WTC11 (cell line): Measurements from ENCODE around the gene TMEM272.

Experiments used
- CREM ChIP-seq: sonication (generic); formaldehyde crosslinking; IDR thresholded peaks from 2 replicates; pipeline ENCODE4 v1.8.1; 2022; ENCODE audit warnings: mild to moderate bottlenecking, missing genetic modification reagents, moderate library complexity
- CTCF ChIP-seq: fragments of 200-600 bp; IDR thresholded peaks from 2 replicates; pipeline ENCODE4 v1.8.0; 2022; ENCODE audit warnings: antibody characterized with exemption
- ETV6 ChIP-seq: sonication (generic); formaldehyde crosslinking; IDR thresholded peaks from 2 replicates; pipeline ENCODE4 v1.8.1; 2022; ENCODE audit warnings: mild to moderate bottlenecking, missing genetic modification reagents
- MAX ChIP-seq: sonication (generic); formaldehyde crosslinking; IDR thresholded peaks from 2 replicates; pipeline ENCODE4 v1.8.0; 2022; ENCODE audit warnings: mild to moderate bottlenecking, missing genetic modification reagents
- MXD4 ChIP-seq: fragments of 250-450 bp; sonication (Bioruptor Pico); IDR thresholded peaks from 2 replicates; pipeline ENCODE4 v1.8.0; 2021; ENCODE audit warnings: mild to moderate bottlenecking, moderate library complexity, borderline replicate concordance
- SP1 ChIP-seq: sonication (generic); formaldehyde crosslinking; conservative IDR thresholded peaks from 2 replicates; pipeline ENCODE4 v1.8.1; 2022; ENCODE audit warnings: missing genetic modification reagents
- STAT6 ChIP-seq: sonication (generic); formaldehyde crosslinking; conservative IDR thresholded peaks from 2 replicates; pipeline ENCODE4 v1.8.1; 2023; ENCODE audit warnings: mild to moderate bottlenecking, low read depth, missing genetic modification reagents, moderate library complexity
- TCF7 ChIP-seq: sonication (generic); formaldehyde crosslinking; IDR thresholded peaks from 2 replicates; pipeline ENCODE4 v1.8.0; 2022; ENCODE audit warnings: mild to moderate bottlenecking, low read depth, missing genetic modification reagents, moderate library complexity
- TEAD4 ChIP-seq: sonication (generic); formaldehyde crosslinking; IDR thresholded peaks from 2 replicates; pipeline ENCODE4 v1.8.0; 2022; ENCODE audit warnings: mild to moderate bottlenecking, missing genetic modification reagents
- USF2 ChIP-seq: sonication (generic); formaldehyde crosslinking; IDR thresholded peaks from 2 replicates; pipeline ENCODE4 v1.8.1; 2023; ENCODE audit warnings: mild to moderate bottlenecking, missing genetic modification reagents, moderate library complexity
- ZNF416 ChIP-seq: fragments of 250-450 bp; sonication (Bioruptor Pico); IDR thresholded peaks from 2 replicates; pipeline ENCODE4 v1.9.0; 2021; ENCODE audit warnings: mild to moderate bottlenecking, inconsistent platforms
- ZNF532 ChIP-seq: fragments of 250-450 bp; sonication (Bioruptor Pico); IDR thresholded peaks from 2 replicates; pipeline ENCODE4 v1.9.0; 2021; ENCODE audit warnings: mild to moderate bottlenecking, borderline replicate concordance

- TF ChIP-seq TCF7 = no peak
- TF ChIP-seq MXD4 (CRISPR knock-in tag) = no peak
- no peak for TF ChIP-seq ETV6 (CRISPR knock-in tag)
- no peak for TF ChIP-seq CTCF
- no peak for TF ChIP-seq ZNF532
- TF ChIP-seq CREM (CRISPR knock-in tag) = no peak
- TF ChIP-seq MAX (CRISPR knock-in tag) = no peak
- no peak for TF ChIP-seq USF2 (CRISPR knock-in tag)
- TF ChIP-seq TEAD4 = no peak
- no peak for TF ChIP-seq SP1
- TF ChIP-seq ZNF416 (CRISPR knock-in tag) = no peak
- no peak for TF ChIP-seq STAT6 (CRISPR knock-in tag)
These were observed 18.4 kb downstream of the TMEM272 start for GRCh38 chr13:51826606-51827005.
